Thyroid gland (tissue), 4 donors: Measurements from ENCODE around the gene SLC35D3. TPM values are rescaled to one million over a fixed set of nuclear protein-coding genes. Genes with fewer than 3 reads are reported as not detected.
A peak's percentile ranks its signal among the peaks of the same experiment; 100 is the strongest.
"Not testable (repeated sequence)": the region's sequence is repeated elsewhere in the genome, so short reads cannot be mapped to it uniquely, and the experiment has no call there.

ENCODE experiments used
- DNase-seq, 2 donors: peaks; one replicate each; pipeline ENCODE4 v3.0.0-alpha.2; 2019
- H3K27ac ChIP-seq, 3 donors: fragments of 200-600 bp; sonication (generic); 1 replicate in 2 of 3; 2 replicates in 1 of 3; pipeline ENCODE4 v1.5.1; 2016 to 2019; ENCODE audit warnings: mild to moderate bottlenecking in 1 of 3, moderate library complexity in 1 of 3
- H3K27me3 ChIP-seq: fragments of 200-600 bp; sonication (generic); one replicate; pipeline ENCODE4 v1.5.1; 2019
- H3K36me3 ChIP-seq, 2 donors: fragments of 200-600 bp; sonication (generic); one replicate each; pipeline ENCODE4 v1.5.1; 2016 to 2019
- H3K4me1 ChIP-seq, 2 donors: fragments of 200-600 bp; sonication (generic); one replicate each; pipeline ENCODE4 v1.5.1; 2017 to 2019
- H3K4me3 ChIP-seq, 3 donors: fragments of 200-600 bp; sonication (generic); replicated peaks in 1 of 3; 1 replicate in 2 of 3; 2 replicates in 1 of 3; pipeline ENCODE4 v1.5.1; 2016; ENCODE audit warnings: mild to moderate bottlenecking in 1 of 3
- H3K9me3 ChIP-seq: fragments of 200-600 bp; sonication (generic); one replicate; pipeline ENCODE4 v1.5.1; 2017
- POLR2A ChIP-seq, 2 donors: fragments of 450-650 bp; IDR thresholded peaks; one replicate each; pipeline ENCODE4 v1.6.1; 2017; ENCODE audit warnings: antibody characterized with exemption in 2 of 2, mild to moderate bottlenecking in 2 of 2, moderate library complexity in 1 of 2
- WGBS, 2 donors: methylation state at CpG; one replicate each; pipeline ENCODE4 v1.1.5; 2017; 5-methylcytosine and 5-hydroxymethylcytosine counted together
- intact Hi-C: fragments of 100-400 bp; cut with DNase I; formaldehyde crosslinking; loops from one replicate; pipeline ENCODE4 v1.15.1; 2023
- small RNA-seq: library from RNA; depleted of rRNA; stranded (forward); fragments of <200 nt; gene quantifications from one replicate; pipeline ENCODE3, GENCODE V24; 2016
- total RNA-seq, 4 donors: library from RNA; depleted of rRNA; stranded (reverse); fragments of >200 nt; gene quantifications; one replicate each; pipeline ENCODE4 v1.2.3, GENCODE V29; 2016
- TF ChIP-seq, protein P1 (sequence below), 6 experiments: fragments of 200-600 bp in 3 of 6; fragments of 450-650 bp in 3 of 6; sonication (generic) in 3 of 6; IDR thresholded peaks; one replicate each; pipeline ENCODE4 v1.5.1; 2016 to 2019; ENCODE audit warnings: antibody characterized with exemption in 6 of 6, mild to moderate bottlenecking in 2 of 6, inconsistent platforms in 1 of 6, moderate library complexity in 1 of 6

Gene SLC35D3
- total RNA-seq, 4 donors from 2014 or later = not detected

- no peaks in the 10 kb centered on the region for H3K36me3 ChIP-seq
- no peaks in the 10 kb centered on the region for H3K27me3 ChIP-seq
- TF ChIP-seq, protein P1, sequence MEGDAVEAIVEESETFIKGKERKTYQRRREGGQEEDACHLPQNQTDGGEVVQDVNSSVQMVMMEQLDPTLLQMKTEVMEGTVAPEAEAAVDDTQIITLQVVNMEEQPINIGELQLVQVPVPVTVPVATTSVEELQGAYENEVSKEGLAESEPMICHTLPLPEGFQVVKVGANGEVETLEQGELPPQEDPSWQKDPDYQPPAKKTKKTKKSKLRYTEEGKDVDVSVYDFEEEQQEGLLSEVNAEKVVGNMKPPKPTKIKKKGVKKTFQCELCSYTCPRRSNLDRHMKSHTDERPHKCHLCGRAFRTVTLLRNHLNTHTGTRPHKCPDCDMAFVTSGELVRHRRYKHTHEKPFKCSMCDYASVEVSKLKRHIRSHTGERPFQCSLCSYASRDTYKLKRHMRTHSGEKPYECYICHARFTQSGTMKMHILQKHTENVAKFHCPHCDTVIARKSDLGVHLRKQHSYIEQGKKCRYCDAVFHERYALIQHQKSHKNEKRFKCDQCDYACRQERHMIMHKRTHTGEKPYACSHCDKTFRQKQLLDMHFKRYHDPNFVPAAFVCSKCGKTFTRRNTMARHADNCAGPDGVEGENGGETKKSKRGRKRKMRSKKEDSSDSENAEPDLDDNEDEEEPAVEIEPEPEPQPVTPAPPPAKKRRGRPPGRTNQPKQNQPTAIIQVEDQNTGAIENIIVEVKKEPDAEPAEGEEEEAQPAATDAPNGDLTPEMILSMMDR (IDR thresholded peaks at IDR 0.05) = no peak
- TF ChIP-seq POLR2A (IDR thresholded peaks at IDR 0.05) = no peak
- no peak overlapping the region for H3K27ac ChIP-seq
- no peaks in the 10 kb centered on the region for H3K9me3 ChIP-seq
- 51 to 57% methylated on average over 6 of the region's 6 CpGs for WGBS, 2 donors
- no peak overlapping the region for H3K4me3 ChIP-seq
- DNase-seq = peak in 1 of 2 donors; percentile 20
- intact Hi-C loops = no loop called here
- no peaks in the 10 kb centered on the region for H3K4me1 ChIP-seq
Measured at GRCh38 chr6:136971609-136972008, 49.5 kb downstream of the SLC35D3 start.

DNA sequence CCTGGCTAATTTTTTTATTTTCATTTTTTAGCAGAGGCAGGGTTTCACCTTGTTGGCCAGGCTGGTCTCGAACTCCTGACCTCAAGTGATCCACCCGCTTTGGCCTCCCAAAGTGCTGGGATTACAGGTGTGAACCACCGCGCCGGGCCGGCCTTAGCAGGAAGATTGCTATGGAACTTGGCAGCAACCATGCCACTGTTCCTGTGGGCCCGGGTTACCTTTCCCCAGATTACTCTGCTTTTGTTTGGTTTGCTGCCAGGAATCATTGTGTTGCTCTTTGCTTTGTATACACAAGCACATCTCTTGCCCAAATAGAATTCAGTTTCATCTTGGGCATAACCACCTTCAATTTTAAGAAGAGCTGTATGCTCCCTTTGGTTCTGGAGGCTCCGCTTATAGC, 51.7 kb downstream of the SLC35D3 start:
- WGBS, 2 donors = 67 to 75% methylated on average over 8 of the region's 8 CpGs

More for the DNA sequence above, 51.7 kb downstream of the SLC35D3 start:
- H3K27me3 ChIP-seq, H3K4me3 ChIP-seq, H3K27ac ChIP-seq, H3K36me3 ChIP-seq, H3K9me3 ChIP-seq, intact Hi-C loops, H3K4me1 ChIP-seq: not testable (repeated sequence)
- peak; percentile 39 to 52 for DNase-seq

Small RNAs within 50 kb of the gene (small RNA-seq; reads per million reads assigned to genes)
- not detected for gene RF00019
- not detected for gene RPL35AP3

Other genes with a start within 250 kb of the SLC35D3 start
- gene MAP3K5, start 129.8 kb upstream of the SLC35D3 start, total RNA-seq = 10 to 100 TPM; 28.1 to 68.0 (median 46.5) TPM
- gene PEX7, start 99.7 kb upstream of the SLC35D3 start, total RNA-seq = 10 to 100 TPM; 16.4 to 23.9 (median 18.2) TPM
- 1 to 10 TPM in 3 of 4 donors, under 1 TPM in 1; 0.27 to 8.1 (median 2.6) TPM for gene IL20RA, start 122.7 kb downstream of the SLC35D3 start, total RNA-seq